SK-N-SH treated with all-trans-retinoic acid at 6 μM for 48 hours (cell line): ENCODE data around the gene SCN9A.
"Not testable (repeated sequence)": the region's sequence is repeated elsewhere in the genome, so short reads cannot be mapped to it uniquely, and the experiment has no call there.

Experiments used
- ATAC-seq: fragments of 200-7000 bp; cut with Tn5 transposase; 3 replicates; pipeline ENCODE4 v1.9.1; 2020; ENCODE audit warnings: mild to moderate bottlenecking, moderate library complexity
- ARNTL ChIP-seq: fragments of 450-650 bp; formaldehyde crosslinking; IDR thresholded peaks from 2 replicates; pipeline ENCODE4 v1.5.0; 2020; ENCODE audit warnings: low read depth, mild to moderate bottlenecking, moderate library complexity, borderline replicate concordance
- CREB5 ChIP-seq: fragments of 250-450 bp; sonication (Bioruptor Pico); IDR thresholded peaks from 2 replicates; pipeline ENCODE4 v1.5.1; 2020; ENCODE audit warnings: low read depth, mild to moderate bottlenecking, moderate library complexity
- CSDC2 ChIP-seq: fragments of 250-450 bp; sonication (Bioruptor Pico); IDR thresholded peaks from 2 replicates; pipeline ENCODE4 v1.5.0; 2020; ENCODE audit warnings: mild to moderate bottlenecking, moderate library complexity
- CSRNP3 ChIP-seq: fragments of 250-450 bp; sonication (Bioruptor Pico); IDR thresholded peaks from 2 replicates; pipeline ENCODE4 v1.5.1; 2021; ENCODE audit warnings: mild to moderate bottlenecking, moderate library complexity
- ESRRG ChIP-seq: fragments of 250-450 bp; sonication (Bioruptor Pico); IDR thresholded peaks from 2 replicates; pipeline ENCODE4 v1.6.1; 2021; ENCODE audit warnings: mild to moderate bottlenecking
- GLIS3 ChIP-seq: fragments of 250-450 bp; sonication (Bioruptor Pico); IDR thresholded peaks from 2 replicates; pipeline ENCODE4 v1.5.0; 2020; ENCODE audit warnings: mild to moderate bottlenecking, moderate library complexity
- ISL1 ChIP-seq: fragments of 250-450 bp; sonication (Bioruptor Pico); IDR thresholded peaks from 2 replicates; pipeline ENCODE4 v2.1.2; 2022; ENCODE audit warnings: mild to moderate bottlenecking, moderate library complexity
- PATZ1 ChIP-seq: fragments of 250-450 bp; sonication (Bioruptor Pico); IDR thresholded peaks from 2 replicates; pipeline ENCODE4 v1.8.0; 2020; ENCODE audit warnings: mild to moderate bottlenecking, moderate library complexity, borderline replicate concordance
- POU6F1 ChIP-seq: fragments of 250-450 bp; sonication (Bioruptor Pico); IDR thresholded peaks from 2 replicates; pipeline ENCODE4 v1.8.0; 2021; ENCODE audit warnings: low read depth, mild to moderate bottlenecking, moderate library complexity, borderline replicate concordance
- PPARA ChIP-seq: fragments of 250-450 bp; sonication (Bioruptor Pico); IDR thresholded peaks from 2 replicates; pipeline ENCODE4 v1.5.0; 2020; ENCODE audit warnings: mild to moderate bottlenecking, borderline replicate concordance
- RARB ChIP-seq: fragments of 250-450 bp; sonication (Bioruptor Pico); IDR thresholded peaks from 2 replicates; pipeline ENCODE4 v1.8.0; 2021; ENCODE audit warnings: mild to moderate bottlenecking, moderate library complexity
- SNAI2 ChIP-seq: fragments of 250-450 bp; sonication (Bioruptor Pico); IDR thresholded peaks from 2 replicates; pipeline ENCODE4 v1.5.0; 2020; ENCODE audit warnings: mild to moderate bottlenecking, moderate library complexity
- TOX ChIP-seq: fragments of 250-450 bp; sonication (Bioruptor Pico); IDR thresholded peaks from 2 replicates; pipeline ENCODE4 v1.8.0; 2021; ENCODE audit warnings: mild to moderate bottlenecking, moderate library complexity, borderline replicate concordance
- TSHZ2 ChIP-seq: fragments of 250-450 bp; sonication (Bioruptor Pico); IDR thresholded peaks from 2 replicates; pipeline ENCODE4 v1.5.0; 2020; ENCODE audit warnings: mild to moderate bottlenecking, moderate library complexity
- ZC3H10 ChIP-seq: fragments of 250-450 bp; sonication (Bioruptor Pico); IDR thresholded peaks from 2 replicates; pipeline ENCODE4 v1.5.1; 2021; ENCODE audit warnings: mild to moderate bottlenecking, moderate library complexity
- ZFP3 ChIP-seq: fragments of 250-450 bp; sonication (Bioruptor Pico); IDR thresholded peaks from 2 replicates; pipeline ENCODE4 v1.5.0; 2020; ENCODE audit warnings: mild to moderate bottlenecking, moderate library complexity
- ZFP30 ChIP-seq: fragments of 450-650 bp; formaldehyde crosslinking; IDR thresholded peaks from 2 replicates; pipeline ENCODE4 v1.5.0; 2022; ENCODE audit warnings: mild to moderate bottlenecking, moderate library complexity
- ZNF565 ChIP-seq: fragments of 450-650 bp; formaldehyde crosslinking; conservative IDR thresholded peaks from 2 replicates; pipeline ENCODE4 v1.5.0; 2020; ENCODE audit warnings: low read depth, mild to moderate bottlenecking, moderate library complexity
- ZNF70 ChIP-seq: fragments of 450-650 bp; formaldehyde crosslinking; IDR thresholded peaks from 2 replicates; pipeline ENCODE4 v1.5.0; 2020; ENCODE audit warnings: mild to moderate bottlenecking, moderate library complexity
- ZNF8 ChIP-seq: fragments of 450-650 bp; formaldehyde crosslinking; IDR thresholded peaks from 2 replicates; pipeline ENCODE4 v1.5.0; 2020; ENCODE audit warnings: mild to moderate bottlenecking, moderate library complexity

The SCN9A gene

GRCh38 chr2:166224197-166224596 lies 151.5 kb downstream of the SCN9A start:
- TF ChIP-seq POU6F1 (CRISPR knock-in tag) (no peak), ZNF70 (no peak), ARNTL (CRISPR knock-in tag) (no peak), ZNF565 (CRISPR knock-in tag) (no peak), ZFP30 (CRISPR knock-in tag) (no peak), ESRRG (CRISPR knock-in tag) (no peak), PPARA (no peak), ZNF8 (CRISPR knock-in tag) (no peak), TOX (CRISPR knock-in tag) (no peak), ZFP3 (CRISPR knock-in tag) (no peak), CSRNP3 (CRISPR knock-in tag) (no peak), PATZ1 (CRISPR knock-in tag) (no peak), CSDC2 (CRISPR knock-in tag) (no peak), RARB (CRISPR knock-in tag) (no peak), TSHZ2 (CRISPR knock-in tag) (no peak)
- ATAC-seq, result no peak

- no peak for ATAC-seq
- TF ChIP-seq ZC3H10 (no peak), ISL1 (no peak), ZFP30 (CRISPR knock-in tag) (no peak), CREB5 (CRISPR knock-in tag) (no peak), ZFP3 (CRISPR knock-in tag) (no peak), TOX (CRISPR knock-in tag) (no peak), SNAI2 (CRISPR knock-in tag) (no peak), ESRRG (CRISPR knock-in tag) (no peak), POU6F1 (CRISPR knock-in tag) (no peak)
Observed at GRCh38 chr2:166223298-166223697, 152.4 kb downstream of the SCN9A start.

- no peak for TF ChIP-seq ZFP30 (CRISPR knock-in tag)
- TF ChIP-seq SNAI2 (CRISPR knock-in tag), result no peak
- no peak for TF ChIP-seq ARNTL (CRISPR knock-in tag)
- no peak for TF ChIP-seq CSRNP3 (CRISPR knock-in tag)
- no peak for TF ChIP-seq PPARA
- no peak for TF ChIP-seq GLIS3 (CRISPR knock-in tag)
- no peak for TF ChIP-seq RARB (CRISPR knock-in tag)
- TF ChIP-seq, all 23 proteins: peak for 0
- ATAC-seq, result no peak
Observed at GRCh38 chr2:166211079-166211478, 164.7 kb downstream of the SCN9A start.

- ATAC-seq, result not testable (repeated sequence)
Observed at GRCh38 chr2:166209944-166210343, 165.8 kb downstream of the SCN9A start.

GRCh38 chr2:166209367-166209766 lies 166.4 kb downstream of the SCN9A start:
- ATAC-seq, result not testable (repeated sequence)

- ATAC-seq, result not testable (repeated sequence)
Observed at GRCh38 chr2:166206153-166206552, 169.6 kb downstream of the SCN9A start.
